Kidney epithelial cell (primary cell): ENCODE data around the gene RBM4B. TPM values are rescaled to one million over a fixed set of nuclear protein-coding genes. Genes with fewer than 3 reads are reported as not detected.

Experiments used
- DNase-seq: peaks from one replicate; pipeline ENCODE4 v3.0.0-alpha.2; 2010; ENCODE audit warnings: low read depth
- H3K27me3 ChIP-seq: 2 replicates; pipeline ENCODE4 v1.6.0; 2011; ENCODE audit warnings: low read length; ENCODE audit not compliant: control insufficient read depth, insufficient read depth
- H3K36me3 ChIP-seq: 2 replicates; pipeline ENCODE4 v1.5.1; 2011; ENCODE audit warnings: low read length; ENCODE audit not compliant: control insufficient read depth, insufficient read depth
- H3K4me3 ChIP-seq: 2 replicates; pipeline ENCODE4 v1.5.1; 2011; ENCODE audit warnings: low read depth, mild to moderate bottlenecking, control low read depth, low read length
- total RNA-seq: library from RNA; depleted of rRNA; stranded (reverse); fragments of >200 nt; gene quantifications from 2 replicates; pipeline ENCODE4 v1.2.3, GENCODE V29; 2015
- TF ChIP-seq, protein P1 (sequence below): IDR thresholded peaks from 2 replicates; pipeline ENCODE4 v1.5.1; 2011; ENCODE audit warnings: mild to moderate bottlenecking, moderate library complexity, low read length, control low read depth, inconsistent platforms; ENCODE audit not compliant: insufficient read depth, poor library complexity, severe bottlenecking

The RBM4B gene
- total RNA-seq, 1 donor from 2014 or later: 17.4 TPM

DNA sequence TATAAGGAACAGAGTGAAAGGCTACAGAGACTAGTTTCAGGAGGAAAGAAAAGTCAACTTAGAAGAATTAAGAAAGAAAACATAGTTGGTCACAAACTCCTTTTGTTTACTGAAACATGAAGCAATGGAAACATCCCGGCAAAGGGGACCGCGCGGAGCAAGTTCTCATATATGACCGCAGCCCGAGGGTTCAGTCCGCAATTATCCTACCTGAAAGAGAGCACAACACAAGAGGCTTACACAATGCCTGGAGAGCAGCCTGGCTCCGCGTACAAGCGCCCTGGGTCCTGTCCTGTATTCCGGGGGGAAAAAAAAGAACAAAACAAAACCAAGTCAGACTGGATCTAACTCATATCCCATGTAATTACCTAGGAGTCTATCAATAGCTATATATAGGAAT lies 12.3 kb downstream of the RBM4B start:
- no peaks in the 10 kb centered on the region for H3K27me3 ChIP-seq
- H3K36me3 ChIP-seq: peaks cover 1% of the 10 kb centered on the region
- no peak for DNase-seq
- TF ChIP-seq, protein P1, sequence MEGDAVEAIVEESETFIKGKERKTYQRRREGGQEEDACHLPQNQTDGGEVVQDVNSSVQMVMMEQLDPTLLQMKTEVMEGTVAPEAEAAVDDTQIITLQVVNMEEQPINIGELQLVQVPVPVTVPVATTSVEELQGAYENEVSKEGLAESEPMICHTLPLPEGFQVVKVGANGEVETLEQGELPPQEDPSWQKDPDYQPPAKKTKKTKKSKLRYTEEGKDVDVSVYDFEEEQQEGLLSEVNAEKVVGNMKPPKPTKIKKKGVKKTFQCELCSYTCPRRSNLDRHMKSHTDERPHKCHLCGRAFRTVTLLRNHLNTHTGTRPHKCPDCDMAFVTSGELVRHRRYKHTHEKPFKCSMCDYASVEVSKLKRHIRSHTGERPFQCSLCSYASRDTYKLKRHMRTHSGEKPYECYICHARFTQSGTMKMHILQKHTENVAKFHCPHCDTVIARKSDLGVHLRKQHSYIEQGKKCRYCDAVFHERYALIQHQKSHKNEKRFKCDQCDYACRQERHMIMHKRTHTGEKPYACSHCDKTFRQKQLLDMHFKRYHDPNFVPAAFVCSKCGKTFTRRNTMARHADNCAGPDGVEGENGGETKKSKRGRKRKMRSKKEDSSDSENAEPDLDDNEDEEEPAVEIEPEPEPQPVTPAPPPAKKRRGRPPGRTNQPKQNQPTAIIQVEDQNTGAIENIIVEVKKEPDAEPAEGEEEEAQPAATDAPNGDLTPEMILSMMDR: no peak
- H3K4me3 ChIP-seq: no peak overlapping the region

GRCh38 chr11:66663741-66664296 lies 13.9 kb downstream of the RBM4B start:
- DNase-seq: no peak
- TF ChIP-seq, protein P1: no peak
- Histone ChIP-seq H3K36me3 (peaks cover 1% of the 10 kb centered on the region), H3K4me3 (no peak overlapping the region), H3K27me3 (no peaks in the 10 kb centered on the region)

DNA sequence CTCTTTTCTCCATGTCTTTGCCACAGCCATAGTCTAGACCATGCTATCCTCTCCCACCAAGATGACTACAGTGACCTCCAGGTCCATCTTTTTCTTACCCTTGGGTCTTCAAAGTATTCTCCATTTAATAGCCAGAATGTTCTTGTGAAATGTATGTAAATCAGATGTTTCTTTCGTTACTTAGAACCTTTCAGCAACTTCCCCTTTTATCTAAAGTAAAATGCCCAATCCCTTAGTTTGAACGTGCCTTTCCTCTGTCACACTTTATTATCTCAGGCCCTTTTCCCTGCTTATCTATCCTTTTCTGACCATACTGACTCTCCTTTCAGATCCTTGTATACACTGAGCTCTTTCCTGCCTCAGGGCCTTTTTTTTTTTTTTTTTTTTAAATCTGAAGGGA lies 17.9 kb downstream of the RBM4B start:
- Histone ChIP-seq H3K36me3 (peaks cover 1% of the 10 kb centered on the region), H3K4me3 (no peak overlapping the region), H3K27me3 (no peaks in the 10 kb centered on the region)
- TF ChIP-seq, protein P1: no peak
- DNase-seq: no peak

GRCh38 chr11:66653123-66653522 lies 24.6 kb downstream of the RBM4B start:
- TF ChIP-seq, protein P1: no peak
- Histone ChIP-seq H3K4me3 (no peak overlapping the region), H3K27me3 (no peaks in the 10 kb centered on the region), H3K36me3 (no peaks in the 10 kb centered on the region)
- DNase-seq: no peak

- no peaks in the 10 kb centered on the region for H3K36me3 ChIP-seq
- TF ChIP-seq, protein P1: no peak
Observed at GRCh38 chr11:66652651-66653050, 25.0 kb downstream of the RBM4B start.

DNA sequence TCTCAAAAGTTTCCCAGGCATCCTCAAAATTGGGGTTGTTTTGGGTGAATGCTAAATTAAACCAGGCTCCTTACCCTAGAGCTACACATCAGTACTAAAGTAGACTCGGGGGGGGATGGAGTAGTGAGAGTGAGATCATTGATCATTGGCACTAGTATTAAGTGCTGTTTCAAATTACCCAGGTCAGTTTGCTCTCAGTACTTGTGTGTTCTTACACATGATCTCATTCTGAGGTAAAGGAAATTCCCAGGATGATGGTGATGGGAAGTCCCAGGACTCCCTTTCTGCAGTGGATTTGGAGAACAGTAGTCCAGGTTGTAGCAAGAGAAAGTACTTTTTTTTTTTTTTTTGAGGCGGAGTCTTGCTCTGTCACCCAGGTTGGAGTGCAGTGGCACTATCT lies 26.7 kb downstream of the RBM4B start:
- TF ChIP-seq, protein P1: no peak
- DNase-seq: no peak
- Histone ChIP-seq H3K36me3 (peaks cover 1% of the 10 kb centered on the region), H3K27me3 (no peaks in the 10 kb centered on the region), H3K4me3 (no peak overlapping the region)

More at GRCh38 chr11:66652651-66653050, 25.0 kb downstream of the RBM4B start:
- no peak for DNase-seq
- Histone ChIP-seq H3K4me3 (no peak overlapping the region), H3K27me3 (no peaks in the 10 kb centered on the region)
